ENCODE data around the gene TTC21A. TPM values are rescaled to one million over a fixed set of nuclear protein-coding genes. Genes with fewer than 3 reads are reported as not detected.

The TTC21A gene
- polyA plus RNA-seq, 1 donor, result 4.3 TPM

GRCh38 chr3:39180546-39181346, 73.3 kb downstream of the TTC21A start:
- DNase-seq (ENCODE audit: low read depth), result no peak

GRCh38 chr3:39181408-39182335, 74.2 kb downstream of the TTC21A start:
- DNase-seq (ENCODE audit: low read depth), result no peak

- DNase-seq (ENCODE audit: low read depth), result no peak
Observed at GRCh38 chr3:39183211-39184080, 76.0 kb downstream of the TTC21A start.

- DNase-seq (ENCODE audit: low read depth), result no peak
Observed at GRCh38 chr3:39184081-39184967, 76.8 kb downstream of the TTC21A start.

- no peak for DNase-seq (ENCODE audit: low read depth)
Observed at GRCh38 chr3:39184968-39185285, 77.4 kb downstream of the TTC21A start.

GRCh38 chr3:39185326-39185958, 78.0 kb downstream of the TTC21A start:
- no peak for DNase-seq (ENCODE audit: low read depth)

GRCh38 chr3:39185959-39186691, 78.6 kb downstream of the TTC21A start:
- DNase-seq (ENCODE audit: low read depth), result no peak

GRCh38 chr3:39186692-39187151, 79.2 kb downstream of the TTC21A start:
- no peak for DNase-seq (ENCODE audit: low read depth)

GRCh38 chr3:39187372-39188155, 80.1 kb downstream of the TTC21A start:
- DNase-seq (ENCODE audit: low read depth), result no peak

Other genes starting within 250 kb of the TTC21A start
- 2.5 TPM for gene SCN11A, start 55.7 kb upstream of the TTC21A start, polyA plus RNA-seq (ENCODE audit: insufficient read length)
- gene WDR48, start 55.7 kb upstream of the TTC21A start, polyA plus RNA-seq (ENCODE audit: insufficient read length), result 39.0 TPM
- 34.9 TPM for gene GORASP1, start 53 bp upstream of the TTC21A start, polyA plus RNA-seq (ENCODE audit: insufficient read length)
- gene CSRNP1, start 45.9 kb downstream of the TTC21A start, polyA plus RNA-seq (ENCODE audit: insufficient read length), result 4.9 TPM
- gene XIRP1, start 84.9 kb downstream of the TTC21A start, polyA plus RNA-seq (ENCODE audit: insufficient read length), result 265 TPM
- gene CX3CR1, start 172.4 kb downstream of the TTC21A start, polyA plus RNA-seq (ENCODE audit: insufficient read length), result 4.2 TPM
- not detected for gene CCR8, start 222.0 kb downstream of the TTC21A start, polyA plus RNA-seq (ENCODE audit: insufficient read length)

Data from forelimb muscle (tissue), 1 donor.